ENCODE results near the gene ACVR1B.

Gene ACVR1B

GRCh38 chr12:51917746-51918453, 33.6 kb upstream of the ACVR1B start:
- DNase-seq, result no peak

GRCh38 chr12:51920046-51920445, 31.5 kb upstream of the ACVR1B start:
- DNase-seq, result no peak

- no peak for DNase-seq
Measured at GRCh38 chr12:51921017-51921725, 30.3 kb upstream of the ACVR1B start.

GRCh38 chr12:51922146-51922545, 29.4 kb upstream of the ACVR1B start:
- DNase-seq, result no peak

- DNase-seq, result no peak
Measured at GRCh38 chr12:51922762-51923505, 28.6 kb upstream of the ACVR1B start.

GRCh38 chr12:51923506-51924365, 27.8 kb upstream of the ACVR1B start:
- peak in 5 of 6 experiments; percentile 21 to 55 (median 45) for DNase-seq

- DNase-seq, result no peak
Measured at GRCh38 chr12:51924551-51925319, 26.8 kb upstream of the ACVR1B start.

GRCh38 chr12:51925346-51926063, 26.0 kb upstream of the ACVR1B start:
- DNase-seq, result no peak

- DNase-seq, result no peak
Measured at GRCh38 chr12:51926064-51926632, 25.4 kb upstream of the ACVR1B start.

- peak; percentile 3 to 36 (median 26) for DNase-seq
Measured at GRCh38 chr12:51926718-51927117, 24.8 kb upstream of the ACVR1B start.

GRCh38 chr12:51932218-51933076, 19.1 kb upstream of the ACVR1B start:
- no peak for DNase-seq

GRCh38 chr12:51934080-51934479, 17.4 kb upstream of the ACVR1B start:
- DNase-seq, result no peak

- DNase-seq, result no peak
Measured at GRCh38 chr12:51937926-51938325, 13.6 kb upstream of the ACVR1B start.

- DNase-seq, result no peak
Measured at GRCh38 chr12:51938726-51939125, 12.8 kb upstream of the ACVR1B start.

- DNase-seq, result no peak
Measured at GRCh38 chr12:51941011-51941581, 10.4 kb upstream of the ACVR1B start.

GRCh38 chr12:51941604-51942003, 9.9 kb upstream of the ACVR1B start:
- no peak for DNase-seq

- no peak for DNase-seq
Measured at GRCh38 chr12:51942056-51942455, 9.4 kb upstream of the ACVR1B start.

- DNase-seq, result no peak
Measured at GRCh38 chr12:51942501-51943000, 8.9 kb upstream of the ACVR1B start.

GRCh38 chr12:51943346-51943745, 8.2 kb upstream of the ACVR1B start:
- no peak for DNase-seq
